GM21619 (cell line): ENCODE data around the gene DLEC1.

Experiments used
- ATAC-seq: cut with Tn5 transposase; IDR thresholded peaks from one replicate; pipeline ENCODE4 v1.9.1; 2021; ENCODE audit not compliant: unreplicated experiment

Gene DLEC1

GRCh38 chr3:38039101-38039898 lies at the start of gene DLEC1:
Gene DLEC1, plus strand, starts transcription at chr3:38039208. Its CDS starts 18 bp downstream, at chr3:38039226.
- peak; percentile 92 for ATAC-seq

GRCh38 chr3:37989821-37990480 lies 49.1 kb upstream of the DLEC1 start:
- no peak for ATAC-seq

GRCh38 chr3:37990527-37990926 lies 48.5 kb upstream of the DLEC1 start, which contains the start of gene VILL:
Gene VILL, plus strand, starts transcription at chr3:37990786. Its CDS starts 2,887 bp downstream, at chr3:37993673.
- no peak for ATAC-seq

GRCh38 chr3:37991109-37991508 lies 47.9 kb upstream of the DLEC1 start:
- ATAC-seq = no peak

- no peak for ATAC-seq
Measured at GRCh38 chr3:37991823-37992222, 47.2 kb upstream of the DLEC1 start.

- no peak for ATAC-seq
Measured at GRCh38 chr3:37992271-37993066, 46.5 kb upstream of the DLEC1 start.

- ATAC-seq = no peak
Measured at GRCh38 chr3:37993067-37993455, 45.9 kb upstream of the DLEC1 start.

GRCh38 chr3:37993460-37993819 lies 45.6 kb upstream of the DLEC1 start:
- ATAC-seq = no peak

- peak; percentile 65 for ATAC-seq
Measured at GRCh38 chr3:37993820-37994638, 45.0 kb upstream of the DLEC1 start.

GRCh38 chr3:37994639-37994972 lies 44.4 kb upstream of the DLEC1 start:
- no peak for ATAC-seq

GRCh38 chr3:37995652-37996641 lies 43.1 kb upstream of the DLEC1 start:
- no peak for ATAC-seq

GRCh38 chr3:37996785-37997301 lies 42.2 kb upstream of the DLEC1 start:
- peak; percentile 51 for ATAC-seq

- ATAC-seq = no peak
Measured at GRCh38 chr3:37997342-37997741, 41.7 kb upstream of the DLEC1 start.

GRCh38 chr3:37997791-37998370 lies 41.1 kb upstream of the DLEC1 start:
- no peak for ATAC-seq

GRCh38 chr3:37999836-38000235 lies 39.2 kb upstream of the DLEC1 start:
- no peak for ATAC-seq

GRCh38 chr3:38000242-38000916 lies 38.6 kb upstream of the DLEC1 start:
- no peak for ATAC-seq

- ATAC-seq = no peak
Measured at GRCh38 chr3:38000965-38001455, 38.0 kb upstream of the DLEC1 start.

GRCh38 chr3:38001456-38002081 lies 37.4 kb upstream of the DLEC1 start:
- ATAC-seq = no peak
